ENCODE results near the gene PARD3. TPM values are rescaled to one million over a fixed set of nuclear protein-coding genes. Genes with fewer than 3 reads are reported as not detected.

PARD3 gene
- total RNA-seq, 4 donors from 2014 or later: 42.6 to 63.6 (median 55.2) TPM

- Histone ChIP-seq H3K36me3 (peaks cover 0 to 4% (median 0%) of the 10 kb centered on the region in 3 donors), H3K4me3 (no peak overlapping the region), H3K27me3 (no peaks in the 10 kb centered on the region), H3K9me3 (no peaks in the 10 kb centered on the region), H3K27ac (no peak overlapping the region), H3K4me1 (peaks cover 0 to 8% (median 0%) of the 10 kb centered on the region in 4 donors)
- WGBS, 2 donors: 78 to 81% methylated on average over 3 of the region's 3 CpGs
- TF ChIP-seq EP300 (IDR thresholded peaks at IDR 0.05): no peak
- no peak for TF ChIP-seq CTCF (IDR thresholded peaks at IDR 0.05)
- no peak for TF ChIP-seq POLR2A (IDR thresholded peaks at IDR 0.05)
- no peak for DNase-seq (ENCODE audit: low spot score in 2 of 2)
Measured at GRCh38 chr10:34504534-34504933, 310.6 kb downstream of the PARD3 start.

- Histone ChIP-seq H3K9me3 (no peaks in the 10 kb centered on the region), H3K27ac (no peak overlapping the region), H3K4me1 (peaks cover 0 to 8% (median 0%) of the 10 kb centered on the region in 4 donors), H3K27me3 (no peaks in the 10 kb centered on the region), H3K36me3 (peaks cover 0 to 4% (median 0%) of the 10 kb centered on the region in 3 donors), H3K4me3 (no peak overlapping the region)
- WGBS, 2 donors: 59 to 64% methylated on average over 2 of the region's 2 CpGs
- no peak for DNase-seq (ENCODE audit: low spot score in 2 of 2)
- TF ChIP-seq CTCF (IDR thresholded peaks at IDR 0.05) (no peak), POLR2A (IDR thresholded peaks at IDR 0.05) (no peak), EP300 (IDR thresholded peaks at IDR 0.05) (no peak)
Measured at GRCh38 chr10:34503704-34504103, 311.4 kb downstream of the PARD3 start.

GRCh38 chr10:34499612-34500279 is 315.4 kb downstream of the PARD3 start:
- Histone ChIP-seq H3K9me3 (no peaks in the 10 kb centered on the region), H3K4me1 (peaks cover 0 to 8% (median 0%) of the 10 kb centered on the region in 4 donors), H3K27me3 (no peaks in the 10 kb centered on the region), H3K4me3 (no peak overlapping the region), H3K36me3 (peaks cover 0 to 4% (median 0%) of the 10 kb centered on the region in 3 donors), H3K27ac (no peak overlapping the region)
- no peak for DNase-seq (ENCODE audit: low spot score in 2 of 2)
- 91 to 92% methylated on average over 3 of the region's 3 CpGs for WGBS, 2 donors
- no peak for TF ChIP-seq POLR2A (IDR thresholded peaks at IDR 0.05)

- no peak overlapping the region for H3K27ac ChIP-seq
- no peak for DNase-seq (ENCODE audit: low spot score in 2 of 2)
- peaks cover 0 to 4% (median 0%) of the 10 kb centered on the region in 3 donors for H3K36me3 ChIP-seq
- H3K27me3 ChIP-seq: no peaks in the 10 kb centered on the region
- H3K4me3 ChIP-seq: no peak overlapping the region
- no peaks in the 10 kb centered on the region for H3K9me3 ChIP-seq
- WGBS, 2 donors: 98 to 100% methylated on average over 1 of the region's 1 CpG
- peaks cover 0 to 5% (median 0%) of the 10 kb centered on the region in 4 donors for H3K4me1 ChIP-seq
- TF ChIP-seq POLR2A (IDR thresholded peaks at IDR 0.05) (no peak), EP300 (IDR thresholded peaks at IDR 0.05) (no peak), CTCF (IDR thresholded peaks at IDR 0.05) (no peak)
Measured at GRCh38 chr10:34498821-34499220, 316.3 kb downstream of the PARD3 start.

GRCh38 chr10:34495938-34496337 is 319.2 kb downstream of the PARD3 start:
- 83 to 85% methylated on average over 2 of the region's 2 CpGs for WGBS, 2 donors
- TF ChIP-seq CTCF (IDR thresholded peaks at IDR 0.05) (no peak), EP300 (IDR thresholded peaks at IDR 0.05) (no peak), POLR2A (IDR thresholded peaks at IDR 0.05) (no peak)
- H3K4me1 ChIP-seq: peaks cover 0 to 13% (median 7%) of the 10 kb centered on the region in 4 donors
- H3K9me3 ChIP-seq: no peaks in the 10 kb centered on the region
- DNase-seq (ENCODE audit: low spot score in 2 of 2): no peak
- no peak overlapping the region for H3K27ac ChIP-seq
- no peak overlapping the region for H3K4me3 ChIP-seq
- no peaks in the 10 kb centered on the region for H3K27me3 ChIP-seq
- H3K36me3 ChIP-seq: no peaks in the 10 kb centered on the region
